Gastroesophageal sphincter (tissue), 4 donors: ENCODE results near the gene RUSC1. TPM values are rescaled to one million over a fixed set of nuclear protein-coding genes. Genes with fewer than 3 reads are reported as not detected.

Source experiments
- ATAC-seq: fragments of 150-250 bp; one replicate; pipeline ENCODE4 v1.9.1; 2016; ENCODE audit warnings: mild to moderate bottlenecking, moderate library complexity
- H3K27ac ChIP-seq, 4 donors: fragments of 200-600 bp; sonication (generic) in 3 of 4; 1 replicate in 3 of 4; 2 replicates in 1 of 4; pipeline ENCODE4 v1.5.1; 2016 to 2019
- H3K27me3 ChIP-seq: fragments of 200-600 bp; sonication (generic); one replicate; pipeline ENCODE4 v1.5.1; 2019
- H3K36me3 ChIP-seq, 2 donors: fragments of 200-600 bp; sonication (generic); one replicate each; pipeline ENCODE4 v1.5.1; 2019; ENCODE audit warnings: control low read depth in 1 of 2
- H3K4me1 ChIP-seq, 3 donors: fragments of 200-600 bp; sonication (generic); 1 replicate in 2 of 3; 2 replicates in 1 of 3; pipeline ENCODE4 v1.5.1; 2016 to 2019; ENCODE audit warnings: control low read depth in 2 of 3
- H3K4me3 ChIP-seq, 2 donors: fragments of 200-600 bp; sonication (generic); one replicate each; pipeline ENCODE4 v1.5.1; 2019; ENCODE audit warnings: mild to moderate bottlenecking in 1 of 2, moderate library complexity in 1 of 2
- H3K9me3 ChIP-seq, 3 donors: fragments of 200-600 bp; sonication (generic); one replicate each; pipeline ENCODE4 v1.5.1; 2017 to 2019; ENCODE audit warnings: control low read depth in 2 of 3
- EP300 ChIP-seq: sonication (generic); formaldehyde crosslinking; IDR thresholded peaks from one replicate; pipeline ENCODE4 v1.6.1; 2017; ENCODE audit warnings: antibody characterized with exemption, mild to moderate bottlenecking
- POLR2A ChIP-seq, 2 donors: fragments of 450-650 bp; IDR thresholded peaks; one replicate each; pipeline ENCODE4 v1.6.1; 2017; ENCODE audit warnings: antibody characterized with exemption in 2 of 2, mild to moderate bottlenecking in 2 of 2, moderate library complexity in 1 of 2
- POLR2AphosphoS5 ChIP-seq: sonication (generic); formaldehyde crosslinking; IDR thresholded peaks from one replicate; pipeline ENCODE4 v1.6.1; 2017; ENCODE audit warnings: antibody characterized with exemption
- WGBS, 2 donors: methylation state at CpG; one replicate each; pipeline ENCODE4 v1.1.5; 2018; ENCODE audit warnings: low coverage in 1 of 2; 5-methylcytosine and 5-hydroxymethylcytosine counted together
- total RNA-seq, 4 donors: library from RNA; depleted of rRNA; stranded (reverse); fragments of >200 nt; gene quantifications; one replicate each; pipeline ENCODE4 v1.1.0, GENCODE V29; 2016
- TF ChIP-seq, protein P1 (sequence below), 4 experiments: fragments of 200-600 bp in 2 of 4; fragments of 450-650 bp in 2 of 4; sonication (generic) in 1 of 4; IDR thresholded peaks; one replicate each; pipeline ENCODE4 v1.5.1; 2017 to 2019; ENCODE audit warnings: antibody characterized with exemption in 4 of 4, mild to moderate bottlenecking in 2 of 4, moderate library complexity in 2 of 4

Gene RUSC1
- total RNA-seq, 4 donors from 2014 or later = 10.8 to 34.2 (median 24.4) TPM

DNA sequence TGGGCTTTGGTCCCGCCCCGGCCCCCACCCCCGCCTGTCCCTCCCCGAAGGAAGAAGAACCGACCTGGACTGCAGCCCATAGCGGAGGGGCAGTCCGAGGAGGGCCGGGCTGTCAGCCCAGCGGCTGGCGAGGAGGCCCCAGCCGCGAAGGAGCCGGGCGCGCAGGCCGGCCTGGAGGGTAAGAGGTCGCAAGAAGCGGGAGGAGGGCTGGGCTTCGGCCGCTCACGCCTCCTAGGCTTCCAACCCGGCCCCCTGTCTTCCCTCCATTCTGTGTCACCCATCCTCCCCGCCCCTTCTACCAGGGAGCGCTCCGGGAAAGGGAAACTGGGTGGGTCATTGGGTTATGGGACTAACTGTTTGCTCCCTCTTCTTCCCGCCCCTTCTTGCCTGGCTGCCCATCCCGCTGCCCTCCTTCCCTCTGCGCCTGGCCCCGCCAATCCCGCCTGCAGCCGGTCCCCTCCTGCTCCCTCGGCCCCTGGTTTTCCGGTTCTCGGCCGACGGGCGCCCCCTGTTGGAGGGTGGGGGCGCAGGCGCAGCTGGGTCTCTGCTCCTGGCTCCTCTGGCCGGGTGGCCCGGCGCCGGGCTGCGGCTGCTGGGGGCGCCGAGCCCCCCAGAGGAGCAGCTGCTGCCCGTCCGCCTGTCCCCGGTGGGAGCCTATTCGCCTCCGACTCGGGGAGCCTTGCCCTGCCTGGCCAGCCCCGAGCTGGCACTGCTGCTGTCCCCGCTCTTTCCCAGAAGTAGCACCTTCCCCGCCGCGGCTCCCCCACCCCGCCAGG is 2.4 kb downstream of the RUSC1 start:
- H3K36me3 ChIP-seq = peaks cover 0 to 30% of the 10 kb centered on the region in 2 donors
- 0% methylated on average over 11 of the region's 58 CpGs; no CpG with 5 or more reads in 1 of the 2 donors for WGBS, 2 donors
- TF ChIP-seq, protein P1, sequence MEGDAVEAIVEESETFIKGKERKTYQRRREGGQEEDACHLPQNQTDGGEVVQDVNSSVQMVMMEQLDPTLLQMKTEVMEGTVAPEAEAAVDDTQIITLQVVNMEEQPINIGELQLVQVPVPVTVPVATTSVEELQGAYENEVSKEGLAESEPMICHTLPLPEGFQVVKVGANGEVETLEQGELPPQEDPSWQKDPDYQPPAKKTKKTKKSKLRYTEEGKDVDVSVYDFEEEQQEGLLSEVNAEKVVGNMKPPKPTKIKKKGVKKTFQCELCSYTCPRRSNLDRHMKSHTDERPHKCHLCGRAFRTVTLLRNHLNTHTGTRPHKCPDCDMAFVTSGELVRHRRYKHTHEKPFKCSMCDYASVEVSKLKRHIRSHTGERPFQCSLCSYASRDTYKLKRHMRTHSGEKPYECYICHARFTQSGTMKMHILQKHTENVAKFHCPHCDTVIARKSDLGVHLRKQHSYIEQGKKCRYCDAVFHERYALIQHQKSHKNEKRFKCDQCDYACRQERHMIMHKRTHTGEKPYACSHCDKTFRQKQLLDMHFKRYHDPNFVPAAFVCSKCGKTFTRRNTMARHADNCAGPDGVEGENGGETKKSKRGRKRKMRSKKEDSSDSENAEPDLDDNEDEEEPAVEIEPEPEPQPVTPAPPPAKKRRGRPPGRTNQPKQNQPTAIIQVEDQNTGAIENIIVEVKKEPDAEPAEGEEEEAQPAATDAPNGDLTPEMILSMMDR (IDR thresholded peaks at IDR 0.05) = peak in 3 of 4 experiments; percentile 96 to 98 (median 97)
- TF ChIP-seq EP300 (no peak), POLR2AphosphoS5 (peak; percentile 59), POLR2A (IDR thresholded peaks at IDR 0.05) (peak in 1 of 2 donors; percentile 29)
- H3K4me1 ChIP-seq = peaks cover 0 to 64% (median 21%) of the 10 kb centered on the region in 3 donors
- no peaks in the 10 kb centered on the region for H3K27me3 ChIP-seq
- ATAC-seq = peak; percentile 73
- H3K9me3 ChIP-seq = no peaks in the 10 kb centered on the region
- peak overlapping the region; percentile 96 to 99 (median 98) for H3K27ac ChIP-seq
- peak overlapping the region; percentile 81 to 92 for H3K4me3 ChIP-seq

DNA sequence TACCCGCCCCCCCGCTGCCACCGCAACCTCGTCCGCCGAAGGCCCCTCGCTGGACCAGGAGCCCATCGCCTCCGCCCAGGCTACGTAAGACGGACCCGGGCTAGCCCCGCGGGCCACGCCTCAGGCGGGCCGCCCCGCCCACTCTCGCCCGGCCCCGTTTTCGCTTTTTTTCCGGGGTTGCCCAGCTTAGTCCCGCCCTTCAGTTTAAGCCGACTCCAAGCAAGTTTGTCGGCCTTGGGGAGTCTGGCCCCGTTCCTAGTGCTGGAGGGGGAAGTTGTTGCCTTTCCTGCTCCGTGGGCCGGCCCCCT is 3.0 kb downstream of the RUSC1 start:
- peak overlapping the region; percentile 81 to 92 for H3K4me3 ChIP-seq
- no peaks in the 10 kb centered on the region for H3K27me3 ChIP-seq
- H3K36me3 ChIP-seq = peaks cover 0 to 30% of the 10 kb centered on the region in 2 donors
- peak overlapping the region; percentile 96 to 99 (median 98) for H3K27ac ChIP-seq
- WGBS, 2 donors = no CpG with 5 or more reads among the region's 29 CpGs
- peak; percentile 73 for ATAC-seq
- H3K9me3 ChIP-seq = no peaks in the 10 kb centered on the region
- peak in 1 of 2 donors; percentile 7 for TF ChIP-seq POLR2A (IDR thresholded peaks at IDR 0.05)
- TF ChIP-seq, protein P1 (IDR thresholded peaks at IDR 0.05) = no peak
- peaks cover 0 to 64% (median 21%) of the 10 kb centered on the region in 3 donors for H3K4me1 ChIP-seq

DNA sequence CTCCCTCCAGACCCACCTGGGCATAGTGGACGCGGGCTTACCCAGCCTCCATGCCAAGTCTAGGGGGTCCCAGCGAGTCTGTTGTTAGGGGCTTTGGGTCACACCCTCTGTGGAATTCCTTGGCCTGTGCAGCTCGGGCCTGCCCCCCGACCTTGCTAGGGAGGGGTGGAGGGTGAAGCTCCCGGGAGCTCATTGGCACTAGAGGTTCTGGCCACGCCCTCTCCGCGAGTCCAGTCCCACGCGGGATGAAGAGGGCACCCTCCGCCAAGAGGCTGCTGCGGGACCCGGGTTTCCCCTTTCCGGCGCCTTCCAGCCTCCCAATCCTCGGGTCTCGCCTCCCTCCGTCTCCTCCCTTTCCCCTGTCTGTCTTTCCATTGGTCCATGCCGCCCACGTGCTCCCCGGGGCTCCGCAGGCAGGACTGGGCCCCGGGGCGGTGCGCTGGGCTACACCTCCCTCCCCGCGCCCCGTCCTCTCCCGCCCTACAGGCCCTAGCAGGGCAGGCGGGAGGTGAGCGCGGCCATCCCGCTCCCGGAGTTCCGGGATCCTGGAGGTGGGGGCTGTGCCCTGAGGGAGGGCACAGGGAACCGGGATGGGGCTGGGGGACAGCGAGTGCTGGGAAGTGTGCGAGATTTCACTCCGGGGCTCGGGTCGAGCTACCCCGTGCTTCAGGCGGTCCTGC is 3.5 kb downstream of the RUSC1 start:
- TF ChIP-seq EP300 = no peak
- peak; percentile 84 for TF ChIP-seq POLR2A (IDR thresholded peaks at IDR 0.05)
- peak; percentile 78 for TF ChIP-seq POLR2AphosphoS5
- TF ChIP-seq, protein P1 (IDR thresholded peaks at IDR 0.05) = peak in 1 of 4 experiments; percentile 26
- WGBS, 2 donors = 0% methylated on average over 1 of the region's 44 CpGs; no CpG with 5 or more reads in 1 of the 2 donors
- Histone ChIP-seq H3K4me1 (peaks cover 0 to 64% (median 21%) of the 10 kb centered on the region in 3 donors), H3K27me3 (no peaks in the 10 kb centered on the region), H3K4me3 (peak overlapping the region; percentile 81 to 92), H3K27ac (peak overlapping the region; percentile 96 to 99 (median 98)), H3K36me3 (peaks cover 0 to 32% of the 10 kb centered on the region in 2 donors), H3K9me3 (no peaks in the 10 kb centered on the region)
- peak; percentile 86 for ATAC-seq

DNA sequence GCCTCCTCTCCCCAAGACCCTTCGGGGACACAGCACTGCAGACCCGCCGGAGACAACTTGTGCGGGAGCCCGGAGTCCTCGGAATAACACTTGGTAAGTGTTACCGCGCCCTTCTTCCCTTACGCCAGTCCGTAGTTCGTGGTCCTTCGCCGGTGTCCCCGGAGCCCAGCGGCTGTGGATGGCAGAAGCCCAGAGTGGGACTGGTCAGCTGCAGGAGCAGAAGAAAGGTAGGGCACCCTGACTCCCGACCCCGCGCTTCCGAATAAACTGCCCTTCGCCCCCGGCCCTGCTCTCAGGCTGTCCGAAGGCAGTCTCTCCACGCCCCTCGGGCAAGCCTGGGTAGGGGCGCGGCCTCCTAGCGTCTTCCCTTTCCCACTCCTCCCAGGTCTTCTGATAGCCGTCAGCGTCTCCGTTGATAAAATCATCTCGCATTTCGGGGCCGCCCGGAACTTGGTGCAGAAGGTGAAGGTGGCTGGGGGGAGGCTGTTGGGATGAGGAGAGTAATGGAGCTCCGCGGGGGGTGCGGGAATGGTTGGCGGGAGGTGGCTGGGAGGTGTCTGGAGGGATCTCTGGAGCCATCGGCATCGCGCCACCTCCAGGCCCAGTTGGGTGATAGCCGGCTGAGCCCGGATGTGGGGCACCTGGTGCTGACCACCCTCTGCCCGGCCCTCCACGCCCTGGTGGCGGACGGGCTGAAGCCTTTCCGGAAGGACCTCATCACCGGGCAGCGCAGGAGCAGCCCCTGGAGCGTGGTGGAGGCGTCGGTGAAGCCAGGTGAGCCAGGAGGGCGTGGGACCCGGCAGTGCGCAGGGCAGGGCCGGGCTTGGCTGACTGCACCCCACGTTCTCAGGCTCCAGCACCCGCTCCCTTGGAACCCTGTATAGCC is 4.3 kb downstream of the RUSC1 start:
- Histone ChIP-seq H3K27me3 (no peaks in the 10 kb centered on the region), H3K4me1 (peaks cover 0 to 60% (median 21%) of the 10 kb centered on the region in 3 donors), H3K27ac (peak overlapping the region; percentile 68 to 99 (median 98)), H3K9me3 (no peaks in the 10 kb centered on the region), H3K36me3 (peaks cover 0 to 40% of the 10 kb centered on the region in 2 donors), H3K4me3 (peak overlapping the region; percentile 81 to 92)
- no peak for ATAC-seq
- TF ChIP-seq POLR2AphosphoS5 = no peak
- TF ChIP-seq, protein P1 (IDR thresholded peaks at IDR 0.05) = peak in 3 of 4 experiments; percentile 23 to 63 (median 47)
- TF ChIP-seq POLR2A (IDR thresholded peaks at IDR 0.05) = no peak
- TF ChIP-seq EP300 = no peak
- 0 to 1% methylated on average over 5 to 12 of the region's 59 CpGs for WGBS, 2 donors
